H1 (cell line): ENCODE measurements around the gene FGF12. TPM values are rescaled to one million over a fixed set of nuclear protein-coding genes. Genes with fewer than 3 reads are reported as not detected.

Experiments used
- CEBPB ChIP-seq: IDR thresholded peaks from 2 replicates; pipeline ENCODE4 v1.6.1; 2012; ENCODE audit warnings: low read depth, low read length
- CREB1 ChIP-seq: IDR thresholded peaks from 2 replicates; pipeline ENCODE4 v1.6.1; 2012; ENCODE audit warnings: inconsistent platforms
- CTBP2 ChIP-seq: IDR thresholded peaks from 2 replicates; pipeline ENCODE4 v1.7.0; 2011; ENCODE audit warnings: borderline replicate concordance, mild to moderate bottlenecking, moderate library complexity, mixed read lengths, low read length; ENCODE audit not compliant: insufficient read depth, insufficient read length
- KDM5A ChIP-seq: fragments of 200-600 bp; IDR thresholded peaks from 2 replicates; pipeline ENCODE4 v1.7.1; 2012; ENCODE audit warnings: mild to moderate bottlenecking, low read length, inconsistent platforms, mixed read lengths
- SIX5 ChIP-seq: IDR thresholded peaks from 2 replicates; pipeline ENCODE4 v1.6.1; 2011; ENCODE audit warnings: mild to moderate bottlenecking, low read depth, low read length
- TAF1 ChIP-seq: IDR thresholded peaks from 2 replicates; pipeline ENCODE4 v1.6.1; 2011; ENCODE audit warnings: mild to moderate bottlenecking, low read depth, low read length
- polyA plus RNA-seq, 7 experiments: library from polyadenylated mRNA; depleted of rRNA in 3 of 7; stranded (reverse) in 5 of 7; unstranded in 2 of 7; fragments of >200 nt in 5 of 7; fragments of 200-250 nt in 2 of 7; gene quantifications; 1 replicate in 5 of 7; 2 replicates in 1 of 7; 4 replicates in 1 of 7; pipeline versions ENCODE4 v1.2.1 to v1.2.3, GENCODE V29; 2011 to 2013; ENCODE audit warnings: missing spikeins in 2 of 7, mixed read lengths in 2 of 7
- total RNA-seq: library from RNA; stranded (reverse); fragmentation: NEBNext Ultra II Directional; extraction: Animal tissue kit (Norgen Biotek cat#: 25700); gene quantifications from 2 replicates; pipeline ENCODE4 v1.2.1, GENCODE V29; 2021
- TF ChIP-seq, protein P1 (sequence below): IDR thresholded peaks from 2 replicates; pipeline ENCODE4 v1.6.1; 2012; ENCODE audit warnings: low read length, inconsistent platforms

The FGF12 gene
- total and polyA plus RNA-seq, 2 of the 8 experiments (the other 6 are each of a cell fraction or from before 2014, with no cell fraction given), result 4.1 to 16.6 TPM

DNA sequence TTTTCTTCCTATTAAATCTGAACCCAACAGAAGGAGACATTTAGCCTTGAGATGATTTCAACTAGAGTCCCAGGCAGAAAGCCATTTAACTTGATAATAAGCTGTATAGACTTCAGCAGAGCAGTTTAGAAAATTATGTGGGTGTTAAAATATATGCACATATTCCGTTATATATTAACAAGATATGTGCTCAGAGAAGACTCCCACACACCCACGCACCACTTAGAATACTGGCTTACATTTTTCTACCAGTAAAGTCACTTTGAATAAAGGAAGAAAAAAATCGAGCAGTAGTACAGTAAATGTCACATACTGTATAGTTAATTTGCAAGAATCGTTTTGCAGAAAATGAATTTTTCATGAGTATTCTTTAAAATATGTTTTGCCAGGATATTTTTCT is 599.3 kb downstream of the FGF12 start (continued):
- TF ChIP-seq, protein P1, sequence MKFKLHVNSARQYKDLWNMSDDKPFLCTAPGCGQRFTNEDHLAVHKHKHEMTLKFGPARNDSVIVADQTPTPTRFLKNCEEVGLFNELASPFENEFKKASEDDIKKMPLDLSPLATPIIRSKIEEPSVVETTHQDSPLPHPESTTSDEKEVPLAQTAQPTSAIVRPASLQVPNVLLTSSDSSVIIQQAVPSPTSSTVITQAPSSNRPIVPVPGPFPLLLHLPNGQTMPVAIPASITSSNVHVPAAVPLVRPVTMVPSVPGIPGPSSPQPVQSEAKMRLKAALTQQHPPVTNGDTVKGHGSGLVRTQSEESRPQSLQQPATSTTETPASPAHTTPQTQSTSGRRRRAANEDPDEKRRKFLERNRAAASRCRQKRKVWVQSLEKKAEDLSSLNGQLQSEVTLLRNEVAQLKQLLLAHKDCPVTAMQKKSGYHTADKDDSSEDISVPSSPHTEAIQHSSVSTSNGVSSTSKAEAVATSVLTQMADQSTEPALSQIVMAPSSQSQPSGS, result no peak
- TF ChIP-seq CEBPB, result no peak
- TF ChIP-seq TAF1, result no peak
- no peak for TF ChIP-seq CREB1
- no peak for TF ChIP-seq KDM5A
- no peak for TF ChIP-seq CTBP2
- TF ChIP-seq SIX5, result no peak
